H1 (cell line): ENCODE data around the gene THAP7. TPM values are rescaled to one million over a fixed set of nuclear protein-coding genes. Genes with fewer than 3 reads are reported as not detected.
A peak's percentile ranks its signal among the peaks of the same experiment; 100 is the strongest.

Experiments
- CEBPB ChIP-seq: IDR thresholded peaks from 2 replicates; pipeline ENCODE4 v1.6.1; 2012; ENCODE audit warnings: low read depth, low read length
- NRF1 ChIP-seq: IDR thresholded peaks from 2 replicates; pipeline ENCODE4 v1.6.1; 2011; ENCODE audit warnings: mild to moderate bottlenecking, low read depth, low read length, improper control_type of control experiment
- POLR2A ChIP-seq, 2 experiments: IDR thresholded peaks; 1 replicate in 1 of 2; 2 replicates in 1 of 2; pipeline ENCODE4 v1.6.1; 2011; ENCODE audit warnings: low read depth in 2 of 2, low read length in 2 of 2, mild to moderate bottlenecking in 2 of 2; ENCODE audit errors: control extremely low read depth in 1 of 2
- SUZ12 ChIP-seq: fragments of 200-600 bp; sonication (generic); IDR thresholded peaks from 2 replicates; pipeline ENCODE4 v1.6.1; 2012; ENCODE audit warnings: mild to moderate bottlenecking, inconsistent platforms, low read length, moderate library complexity, mixed read lengths
- TBP ChIP-seq: IDR thresholded peaks from 2 replicates; pipeline ENCODE4 v1.6.1; 2011; ENCODE audit warnings: low read depth, low read length, improper control_type of control experiment
- polyA plus RNA-seq, 7 experiments: library from polyadenylated mRNA; depleted of rRNA in 3 of 7; stranded (reverse) in 5 of 7; unstranded in 2 of 7; fragments of >200 nt in 5 of 7; fragments of 200-250 nt in 2 of 7; gene quantifications; 1 replicate in 5 of 7; 2 replicates in 1 of 7; 4 replicates in 1 of 7; pipeline versions ENCODE4 v1.2.1 to v1.2.3, GENCODE V29; 2011 to 2013; ENCODE audit warnings: missing spikeins in 2 of 7, mixed read lengths in 2 of 7
- total RNA-seq: library from RNA; stranded (reverse); fragmentation: NEBNext Ultra II Directional; extraction: Animal tissue kit (Norgen Biotek cat#: 25700); gene quantifications from 2 replicates; pipeline ENCODE4 v1.2.1, GENCODE V29; 2021

THAP7 gene
- total and polyA plus RNA-seq, 2 of the 8 experiments (the other 6 are each of a cell fraction or from before 2014, with no cell fraction given), result 16.9 to 32.5 TPM

DNA sequence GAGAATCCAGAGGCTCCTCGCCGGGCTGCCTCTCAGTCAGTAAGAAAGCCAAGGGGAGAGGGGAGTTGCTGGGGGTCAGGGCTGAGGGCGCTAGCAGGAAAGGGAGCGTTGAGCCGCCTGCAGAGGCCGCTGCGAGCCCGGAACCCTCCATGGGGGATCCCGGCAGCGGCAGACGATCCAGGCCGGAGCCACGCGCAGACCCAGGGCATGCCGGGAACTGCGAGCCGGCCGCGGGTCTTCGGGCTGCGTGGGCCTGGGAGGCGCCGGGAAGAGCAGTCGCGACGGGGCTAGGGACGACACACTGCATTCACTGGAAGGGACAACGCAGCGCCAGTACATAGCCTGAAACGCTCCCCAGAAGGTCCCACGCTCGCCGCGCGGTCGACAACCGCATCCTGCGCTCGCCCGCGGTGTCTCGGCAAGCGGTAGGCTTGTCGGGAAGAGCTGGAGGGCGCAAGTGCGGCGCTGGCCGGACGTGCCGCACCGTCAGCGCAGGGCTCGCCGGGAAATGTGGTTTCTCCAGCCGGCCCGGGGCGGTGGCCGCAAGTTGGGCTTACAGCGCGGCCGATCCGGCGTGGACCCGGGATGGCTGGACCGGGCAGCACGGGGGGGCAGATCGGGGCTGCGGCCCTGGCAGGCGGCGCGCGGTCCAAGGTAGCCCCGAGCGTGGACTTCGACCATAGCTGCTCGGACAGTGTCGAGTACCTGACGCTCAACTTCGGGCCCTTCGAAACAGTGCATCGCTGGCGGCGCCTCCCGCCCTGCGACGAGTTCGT is 19.9 kb downstream of the THAP7 start, which contains the start of gene LZTR1 (continued):
- TF ChIP-seq TBP (peak; percentile 69; the same call in 1 of the 2 replicates), CEBPB (no peak), POLR2A (IDR thresholded peaks at IDR 0.05; ENCODE audit: control extremely low read depth in 1 of 2, low read depth in 2 of 2, low read length in 2 of 2) (peak in 1 of 2 experiments; percentile 96; a peak in 2 of 3 replicates), NRF1 (0 out of 2 replicates have a peak, but pooled peaks have one; percentile 20), SUZ12 (peak; percentile 47; the same call in 1 of the 2 replicates)
